Suprapubic skin (tissue), 4 donors: ENCODE data around the gene SUPT20H. TPM values are rescaled to one million over a fixed set of nuclear protein-coding genes. Genes with fewer than 3 reads are reported as not detected.

Experiments
- DNase-seq, 2 donors: peaks; one replicate each; pipeline ENCODE4 v3.0.0-alpha.2; 2019; ENCODE audit warnings: low spot score in 2 of 2
- H3K27ac ChIP-seq: fragments of 200-600 bp; sonication (generic); one replicate; pipeline ENCODE4 v1.5.1; 2019
- H3K27me3 ChIP-seq: fragments of 200-600 bp; sonication (generic); one replicate; pipeline ENCODE4 v1.5.1; 2019
- H3K36me3 ChIP-seq: fragments of 200-600 bp; sonication (generic); one replicate; pipeline ENCODE4 v1.5.1; 2019
- H3K4me1 ChIP-seq: fragments of 200-600 bp; sonication (generic); one replicate; pipeline ENCODE4 v1.5.1; 2019
- H3K4me3 ChIP-seq: fragments of 200-600 bp; sonication (generic); one replicate; pipeline ENCODE4 v1.5.1; 2019; ENCODE audit warnings: mild to moderate bottlenecking
- H3K9me3 ChIP-seq: fragments of 200-600 bp; sonication (generic); one replicate; pipeline ENCODE4 v1.5.1; 2019
- CTCF ChIP-seq, 2 donors: fragments of 200-600 bp in 1 of 2; fragments of 450-650 bp in 1 of 2; sonication (generic) in 1 of 2; IDR thresholded peaks; one replicate each; pipeline ENCODE4 v1.5.1; 2016 to 2019; ENCODE audit warnings: antibody characterized with exemption in 2 of 2, mild to moderate bottlenecking in 1 of 2, moderate library complexity in 1 of 2
- EP300 ChIP-seq: sonication (generic); formaldehyde crosslinking; IDR thresholded peaks from one replicate; pipeline ENCODE4 v1.6.1; 2017; ENCODE audit warnings: antibody characterized with exemption
- POLR2A ChIP-seq, 2 donors: fragments of 450-650 bp; IDR thresholded peaks; one replicate each; pipeline ENCODE4 v1.6.1; 2017; ENCODE audit warnings: antibody characterized with exemption in 2 of 2, mild to moderate bottlenecking in 2 of 2, moderate library complexity in 2 of 2
- POLR2AphosphoS5 ChIP-seq, 3 donors: sonication (generic); formaldehyde crosslinking; IDR thresholded peaks; one replicate each; pipeline ENCODE4 v1.6.1; 2017; ENCODE audit warnings: antibody characterized with exemption in 3 of 3
- WGBS: methylation state at CpG from one replicate; pipeline ENCODE4 v1.1.5; 2018; 5-methylcytosine and 5-hydroxymethylcytosine counted together
- total RNA-seq, 4 donors: library from RNA; depleted of rRNA; stranded (reverse); fragments of >200 nt; gene quantifications; one replicate each; pipeline ENCODE4 v1.1.0, GENCODE V29; 2016

The SUPT20H gene
- total RNA-seq, 4 donors from 2014 or later: 18.4 to 74.0 (median 42.9) TPM

- no peak for TF ChIP-seq POLR2AphosphoS5 (IDR thresholded peaks at IDR 0.05)
- Histone ChIP-seq H3K4me3 (no peak overlapping the region), H3K36me3 (peaks cover 90% of the 10 kb centered on the region), H3K9me3 (no peaks in the 10 kb centered on the region), H3K27ac (no peak overlapping the region), H3K4me1 (no peaks in the 10 kb centered on the region), H3K27me3 (no peaks in the 10 kb centered on the region)
- 85% methylated on average over 2 of the region's 2 CpGs for WGBS
- no peak for DNase-seq
Observed at GRCh38 chr13:37027639-37028038, 31.8 kb downstream of the SUPT20H start.

- DNase-seq: no peak
- 96% methylated on average over 1 of the region's 1 CpG for WGBS
- H3K9me3 ChIP-seq: no peaks in the 10 kb centered on the region
- no peak overlapping the region for H3K4me3 ChIP-seq
- H3K4me1 ChIP-seq: no peaks in the 10 kb centered on the region
- H3K36me3 ChIP-seq: peaks cover 90% of the 10 kb centered on the region
- H3K27me3 ChIP-seq: no peaks in the 10 kb centered on the region
- TF ChIP-seq EP300: no peak
- no peak for TF ChIP-seq POLR2A (IDR thresholded peaks at IDR 0.05)
- TF ChIP-seq CTCF (IDR thresholded peaks at IDR 0.05): no peak
- no peak for TF ChIP-seq POLR2AphosphoS5 (IDR thresholded peaks at IDR 0.05)
- H3K27ac ChIP-seq: no peak overlapping the region
Observed at GRCh38 chr13:37026771-37027170, 32.7 kb downstream of the SUPT20H start.

- 34% methylated on average over 1 of the region's 1 CpG for WGBS
- no peak for TF ChIP-seq POLR2AphosphoS5 (IDR thresholded peaks at IDR 0.05)
- peaks cover 93% of the 10 kb centered on the region for H3K36me3 ChIP-seq
- H3K27ac ChIP-seq: no peak overlapping the region
- no peaks in the 10 kb centered on the region for H3K4me1 ChIP-seq
- no peaks in the 10 kb centered on the region for H3K27me3 ChIP-seq
- H3K9me3 ChIP-seq: no peaks in the 10 kb centered on the region
- no peak overlapping the region for H3K4me3 ChIP-seq
- no peak for DNase-seq
Observed at GRCh38 chr13:37023871-37024270, 35.6 kb downstream of the SUPT20H start.

GRCh38 chr13:37014609-37015008 is 44.9 kb downstream of the SUPT20H start:
- DNase-seq: no peak
- Histone ChIP-seq H3K4me1 (no peaks in the 10 kb centered on the region), H3K27ac (no peak overlapping the region), H3K27me3 (no peaks in the 10 kb centered on the region), H3K9me3 (no peaks in the 10 kb centered on the region), H3K4me3 (no peak overlapping the region), H3K36me3 (peaks cover 72% of the 10 kb centered on the region)
- TF ChIP-seq EP300 (no peak), POLR2AphosphoS5 (IDR thresholded peaks at IDR 0.05) (no peak), POLR2A (IDR thresholded peaks at IDR 0.05) (no peak), CTCF (IDR thresholded peaks at IDR 0.05) (no peak)
- WGBS: 90% methylated on average over 1 of the region's 1 CpG

- Histone ChIP-seq H3K27ac (no peak overlapping the region), H3K36me3 (peaks cover 73% of the 10 kb centered on the region), H3K27me3 (no peaks in the 10 kb centered on the region), H3K4me1 (no peaks in the 10 kb centered on the region), H3K9me3 (no peaks in the 10 kb centered on the region), H3K4me3 (no peak overlapping the region)
- 81% methylated on average over 2 of the region's 2 CpGs for WGBS
- no peak for DNase-seq
- TF ChIP-seq POLR2AphosphoS5 (IDR thresholded peaks at IDR 0.05): no peak
Observed at GRCh38 chr13:37011788-37012187, 47.7 kb downstream of the SUPT20H start.

- H3K27ac ChIP-seq: no peak overlapping the region
- 93% methylated on average over 1 of the region's 1 CpG for WGBS
- H3K4me1 ChIP-seq: no peaks in the 10 kb centered on the region
- H3K9me3 ChIP-seq: no peaks in the 10 kb centered on the region
- no peak for TF ChIP-seq CTCF (IDR thresholded peaks at IDR 0.05)
- TF ChIP-seq POLR2A (IDR thresholded peaks at IDR 0.05): no peak
- TF ChIP-seq EP300: no peak
- TF ChIP-seq POLR2AphosphoS5 (IDR thresholded peaks at IDR 0.05): no peak
- peaks cover 73% of the 10 kb centered on the region for H3K36me3 ChIP-seq
- no peak for DNase-seq
- H3K4me3 ChIP-seq: no peak overlapping the region
- H3K27me3 ChIP-seq: no peaks in the 10 kb centered on the region
Observed at GRCh38 chr13:37011002-37011401, 48.5 kb downstream of the SUPT20H start.

- WGBS: 76% methylated on average over 1 of the region's 1 CpG
- Histone ChIP-seq H3K36me3 (peaks cover 73% of the 10 kb centered on the region), H3K9me3 (no peaks in the 10 kb centered on the region), H3K27ac (no peak overlapping the region), H3K27me3 (no peaks in the 10 kb centered on the region), H3K4me1 (no peaks in the 10 kb centered on the region), H3K4me3 (no peak overlapping the region)
- DNase-seq: no peak
- TF ChIP-seq POLR2AphosphoS5 (IDR thresholded peaks at IDR 0.05) (no peak), EP300 (no peak), CTCF (IDR thresholded peaks at IDR 0.05) (no peak), POLR2A (IDR thresholded peaks at IDR 0.05) (no peak)
Observed at GRCh38 chr13:37010424-37010823, 49.1 kb downstream of the SUPT20H start.
